Prostate gland (tissue), 2 donors: ENCODE results near the gene GATA1.

Source experiments
- CTCF ChIP-seq, 4 experiments: fragments of 200-600 bp in 2 of 4; fragments of 450-650 bp in 2 of 4; sonication (generic) in 2 of 4; IDR thresholded peaks; 1 replicate in 3 of 4; 2 replicates in 1 of 4; pipeline ENCODE4 v1.5.1; 2016 to 2019; ENCODE audit warnings: antibody characterized with exemption in 4 of 4, mild to moderate bottlenecking in 2 of 4, moderate library complexity in 2 of 4
- POLR2A ChIP-seq: fragments of 450-650 bp; IDR thresholded peaks from one replicate; pipeline ENCODE4 v1.6.1; 2016; ENCODE audit warnings: antibody characterized with exemption, mild to moderate bottlenecking
- POLR2AphosphoS5 ChIP-seq: sonication (generic); formaldehyde crosslinking; IDR thresholded peaks from one replicate; pipeline ENCODE4 v1.6.1; 2017; ENCODE audit warnings: antibody characterized with exemption

GRCh38 chrX:48772602-48773001, 13.8 kb upstream of the GATA1 start:
- no peak for TF ChIP-seq POLR2A
- no peak for TF ChIP-seq CTCF (IDR thresholded peaks at IDR 0.05)
- no peak for TF ChIP-seq POLR2AphosphoS5
